ENCODE results near the gene SLC35B2. TPM values are rescaled to one million over a fixed set of nuclear protein-coding genes. Genes with fewer than 3 reads are reported as not detected.

The SLC35B2 gene
- total and polyA plus RNA-seq, 2 experiments from 2014 or later = 74.1 to 104 TPM

GRCh38 chr6:44265722-44266233, 8.4 kb upstream of the SLC35B2 start:
- H3K27ac ChIP-seq = peak overlapping the region; percentile 41
- no peak overlapping the region for H3K4me3 ChIP-seq
- peak overlapping the region; percentile 98 for H3K4me2 ChIP-seq
- H3K36me3 ChIP-seq (replicated peaks; ENCODE audit: insufficient read depth, low read depth) = no peaks in the 10 kb centered on the region
- H3K79me2 ChIP-seq = peaks cover 27% of the 10 kb centered on the region
- H3K27me3 ChIP-seq = peaks cover 20% of the 10 kb centered on the region
- no peaks in the 10 kb centered on the region for H3K9me2 ChIP-seq (replicated peaks; ENCODE audit: insufficient read depth)
- WGBS (ENCODE audit: low lambda C conversion rate, missing lambda C conversion rate) = 73% methylated on average over 17 of the region's 17 CpGs
- peaks cover 10% of the 10 kb centered on the region for H4K20me1 ChIP-seq (ENCODE audit: insufficient read depth, poor library complexity, severe bottlenecking)
- H3K4me1 ChIP-seq (ENCODE audit: insufficient read depth) = peaks cover 23% of the 10 kb centered on the region
- no peaks in the 10 kb centered on the region for H3K9me3 ChIP-seq (ENCODE audit: low read depth)
- no peak for DNase-seq (ENCODE audit: low spot score)
- no peak for TF ChIP-seq EZH2phosphoT487 (IDR thresholded peaks at IDR 0.05; ENCODE audit: low read depth, severe bottlenecking, unreplicated experiment)
- TF ChIP-seq EZH2 (IDR thresholded peaks at IDR 0.05; ENCODE audit: borderline replicate concordance) = no peak
- TF ChIP-seq CTCF (IDR thresholded peaks at IDR 0.05; ENCODE audit: poor library complexity) = no peak
- H2AFZ ChIP-seq = peak overlapping the region; percentile 27

GRCh38 chr6:44265007-44265721, 7.8 kb upstream of the SLC35B2 start, which contains the start of gene NFKBIE:
NFKBIE (minus strand) TSS chr6:44265551; CDS start chr6:44265346, 205 bp downstream.
- Histone ChIP-seq H2AFZ (peak within 1 kb of the TSS; percentile 56), H3K4me1 (ENCODE audit: insufficient read depth) (peaks cover 23% of the 10 kb centered on the region), H3K9me3 (ENCODE audit: low read depth) (no peaks in the 10 kb centered on the region), H3K27me3 (peaks cover 20% of the 10 kb centered on the region), H3K9me2 (replicated peaks; ENCODE audit: insufficient read depth) (no peaks in the 10 kb centered on the region), H4K20me1 (ENCODE audit: insufficient read depth, poor library complexity, severe bottlenecking) (peaks cover 10% of the 10 kb centered on the region), H3K4me2 (peak within 1 kb of the TSS; percentile 98), H3K27ac (peak within 1 kb of the TSS; percentile 93), H3K79me2 (peaks cover 27% of the 10 kb centered on the region), H3K36me3 (replicated peaks; ENCODE audit: insufficient read depth, low read depth) (no peaks in the 10 kb centered on the region), H3K4me3 (peak within 1 kb of the TSS; percentile 77)
- 1% methylated on average over 62 of the region's 72 CpGs for WGBS (ENCODE audit: low lambda C conversion rate, missing lambda C conversion rate)
- DNase-seq (ENCODE audit: low spot score) = peak; percentile 98
- TF ChIP-seq CTCF (IDR thresholded peaks at IDR 0.05; ENCODE audit: poor library complexity) (peak; percentile 49), EZH2phosphoT487 (IDR thresholded peaks at IDR 0.05; ENCODE audit: low read depth, severe bottlenecking, unreplicated experiment) (no peak), EZH2 (IDR thresholded peaks at IDR 0.05; ENCODE audit: borderline replicate concordance) (no peak)

DNA sequence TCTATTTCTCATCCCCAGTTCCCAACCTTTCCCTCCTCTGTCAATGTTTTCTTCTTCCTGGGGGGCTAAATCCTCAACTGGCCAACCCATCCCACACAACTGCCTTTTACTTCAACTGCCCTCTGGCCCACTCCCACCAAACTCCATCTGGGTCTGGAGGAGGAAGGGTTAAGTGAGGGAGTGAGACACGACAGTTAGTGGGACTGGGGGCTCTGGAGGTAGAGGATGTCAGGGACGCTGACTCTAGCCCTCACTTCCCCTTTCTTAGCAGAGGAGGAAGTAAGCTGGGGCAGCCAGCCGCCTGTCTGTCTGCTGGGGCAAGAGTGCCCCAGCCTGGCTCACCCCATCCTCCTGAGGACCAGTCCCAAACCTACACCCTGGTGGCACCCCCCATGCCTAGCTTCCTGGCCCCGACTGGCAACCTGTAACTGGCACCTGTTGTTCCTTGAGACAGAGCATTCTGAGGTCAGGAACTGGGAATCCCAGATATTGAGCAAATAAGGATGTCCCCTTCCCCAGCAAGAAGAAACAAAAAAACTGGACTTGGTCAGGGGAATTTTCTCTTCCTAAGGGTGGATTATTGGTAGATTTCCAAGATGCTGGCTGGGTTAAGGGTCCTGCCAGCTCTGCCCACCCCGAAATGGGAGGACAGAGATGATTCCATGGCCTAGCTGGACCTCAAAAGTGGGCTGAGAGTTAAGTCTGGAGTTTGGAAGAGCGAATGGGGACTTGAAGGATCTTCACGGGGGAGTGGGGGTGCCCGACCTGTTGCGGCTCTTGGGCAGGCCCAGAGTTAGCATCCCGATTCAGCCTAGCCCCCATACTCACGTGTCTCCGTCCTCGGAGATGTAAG, 7.1 kb upstream of the SLC35B2 start:
- WGBS (ENCODE audit: low lambda C conversion rate, missing lambda C conversion rate) = 17% methylated on average over 13 of the region's 13 CpGs
- Histone ChIP-seq H4K20me1 (ENCODE audit: insufficient read depth, poor library complexity, severe bottlenecking) (peaks cover 10% of the 10 kb centered on the region), H2AFZ (peak overlapping the region; percentile 56), H3K27me3 (peaks cover 12% of the 10 kb centered on the region), H3K9me2 (replicated peaks; ENCODE audit: insufficient read depth) (no peaks in the 10 kb centered on the region), H3K4me1 (ENCODE audit: insufficient read depth) (peaks cover 23% of the 10 kb centered on the region), H3K79me2 (peaks cover 27% of the 10 kb centered on the region), H3K9me3 (ENCODE audit: low read depth) (no peaks in the 10 kb centered on the region), H3K4me3 (peak overlapping the region; percentile 77), H3K36me3 (replicated peaks; ENCODE audit: insufficient read depth, low read depth) (no peaks in the 10 kb centered on the region), H3K4me2 (peak overlapping the region; percentile 98), H3K27ac (peak overlapping the region; percentile 93)
- no peak for DNase-seq (ENCODE audit: low spot score)
- TF ChIP-seq CTCF (IDR thresholded peaks at IDR 0.05; ENCODE audit: poor library complexity) = no peak
- TF ChIP-seq EZH2phosphoT487 (IDR thresholded peaks at IDR 0.05; ENCODE audit: low read depth, severe bottlenecking, unreplicated experiment) = no peak
- no peak for TF ChIP-seq EZH2 (IDR thresholded peaks at IDR 0.05; ENCODE audit: borderline replicate concordance)
